ENCODE data around the gene STAB1. TPM values are rescaled to one million over a fixed set of nuclear protein-coding genes. Genes with fewer than 3 reads are reported as not detected.

Gene STAB1
- total RNA-seq, 1 donor from 2014 or later = 88.1 TPM

- DNase-seq (ENCODE audit: missing footprints) (no peak), ATAC-seq (no peak)
- intact Hi-C loops (cut with DNase I) = no loop called here
Measured at GRCh38 chr3:52572221-52572620, 77.1 kb downstream of the STAB1 start.

Other genes with a start within 250 kb of the STAB1 start
- 8.7 TPM for gene PPM1M, start 249.6 kb upstream of the STAB1 start, total RNA-seq
- 62.3 TPM for gene WDR82, start 216.7 kb upstream of the STAB1 start, total RNA-seq
- 5.2 TPM for gene GLYCTK, start 207.5 kb upstream of the STAB1 start, total RNA-seq
- gene DNAH1, start 179.0 kb upstream of the STAB1 start, total RNA-seq = 2.2 TPM
- 53.3 TPM for gene BAP1, start 85.3 kb upstream of the STAB1 start, total RNA-seq
- 13.7 TPM for gene PHF7, start 84.7 kb upstream of the STAB1 start, total RNA-seq
- 12.3 TPM for gene SEMA3G, start 50.2 kb upstream of the STAB1 start, total RNA-seq
- 9,051 TPM for gene TNNC1, start 41.3 kb upstream of the STAB1 start, total RNA-seq
- 45.6 TPM for gene NISCH, start 39.7 kb upstream of the STAB1 start, total RNA-seq
- gene NT5DC2, start 38.5 kb downstream of the STAB1 start, total RNA-seq = 105 TPM
- gene UQCC5, start 41.3 kb downstream of the STAB1 start, total RNA-seq = 71.1 TPM
- 45.3 TPM for gene PBRM1, start 190.6 kb downstream of the STAB1 start, total RNA-seq
- gene GNL3, start 190.7 kb downstream of the STAB1 start, total RNA-seq = 28.8 TPM
- gene GLT8D1, start 210.5 kb downstream of the STAB1 start, total RNA-seq = 33.2 TPM
- 85.0 TPM for gene SPCS1, start 210.8 kb downstream of the STAB1 start, total RNA-seq